GM21423 (cell line): ENCODE measurements around the gene CRLF2.
A peak's percentile ranks its signal among the peaks of the same experiment; 100 is the strongest.
"Not testable (repeated sequence)": the region's sequence is repeated elsewhere in the genome, so short reads cannot be mapped to it uniquely, and the experiment has no call there.

ENCODE experiments used
- ATAC-seq: cut with Tn5 transposase; IDR thresholded peaks from one replicate; pipeline ENCODE4 v1.9.1; 2021; ENCODE audit warnings: mild to moderate bottlenecking, moderate library complexity; ENCODE audit not compliant: unreplicated experiment

The CRLF2 gene, protein sequence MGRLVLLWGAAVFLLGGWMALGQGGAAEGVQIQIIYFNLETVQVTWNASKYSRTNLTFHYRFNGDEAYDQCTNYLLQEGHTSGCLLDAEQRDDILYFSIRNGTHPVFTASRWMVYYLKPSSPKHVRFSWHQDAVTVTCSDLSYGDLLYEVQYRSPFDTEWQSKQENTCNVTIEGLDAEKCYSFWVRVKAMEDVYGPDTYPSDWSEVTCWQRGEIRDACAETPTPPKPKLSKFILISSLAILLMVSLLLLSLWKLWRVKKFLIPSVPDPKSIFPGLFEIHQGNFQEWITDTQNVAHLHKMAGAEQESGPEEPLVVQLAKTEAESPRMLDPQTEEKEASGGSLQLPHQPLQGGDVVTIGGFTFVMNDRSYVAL

DNA sequence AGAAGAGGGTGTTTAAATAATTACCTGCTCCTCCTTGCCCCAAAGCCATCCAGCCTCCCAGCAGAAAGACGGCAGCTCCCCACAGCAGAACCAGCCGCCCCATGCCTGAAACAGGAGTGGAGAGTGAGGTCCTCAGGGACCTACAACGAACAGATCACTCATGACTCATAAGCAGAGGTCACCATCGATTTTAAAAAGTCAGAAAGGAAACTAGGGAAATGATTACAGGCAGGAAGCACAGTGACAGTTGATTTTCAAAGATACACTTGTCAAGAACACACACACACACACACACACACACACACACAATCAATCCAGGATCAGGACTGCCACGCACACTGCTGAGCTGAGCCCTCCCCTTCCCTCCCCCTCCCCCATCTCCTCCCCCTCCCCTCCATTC, at the start of gene CRLF2:
Gene CRLF2 (minus strand): TSS at position 118 of the 400 bp plus-strand sequence. CDS start 15 bp downstream, at position 103.
- peak; percentile 72 for ATAC-seq

DNA sequence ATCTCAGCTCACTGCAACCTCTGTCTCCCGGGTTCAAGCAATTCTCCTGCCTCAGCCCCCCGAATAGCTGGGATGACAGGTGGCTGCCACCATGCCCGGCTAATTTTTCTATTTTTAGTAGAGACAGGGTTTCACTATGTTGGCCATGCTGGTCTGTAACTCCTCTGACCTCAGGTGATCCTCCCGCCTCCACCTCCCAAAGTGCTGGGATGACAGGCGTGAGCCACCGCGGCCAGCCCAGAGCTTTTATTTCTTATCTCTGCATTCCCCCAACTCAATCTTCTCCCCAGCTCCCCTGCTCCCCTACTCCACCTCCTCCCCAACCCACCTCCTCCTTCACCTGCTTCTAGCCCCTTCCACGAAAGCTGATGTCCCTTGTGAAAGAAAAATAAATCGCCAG, 49.3 kb upstream of the CRLF2 start:
- not testable (repeated sequence) for ATAC-seq

DNA sequence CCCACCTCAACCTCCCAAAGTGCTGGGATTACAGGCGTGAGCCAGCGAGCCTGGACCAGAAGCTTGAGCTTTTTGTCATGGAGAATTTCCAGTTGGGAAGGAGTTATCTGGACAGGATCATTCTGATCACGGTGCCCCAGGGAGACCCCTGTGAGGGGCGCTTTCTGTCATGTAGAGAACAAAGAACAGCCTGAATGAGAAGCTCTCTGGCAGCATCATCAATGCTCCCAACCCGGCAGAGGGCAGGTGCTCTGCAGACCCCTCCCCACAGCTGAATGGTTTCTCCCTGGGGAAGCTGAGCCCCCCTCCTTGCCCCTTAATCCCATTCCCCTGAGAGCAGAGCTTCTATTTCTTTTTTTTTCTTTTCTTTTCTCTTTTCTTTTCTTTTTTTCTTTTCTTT, 48.8 kb upstream of the CRLF2 start:
- no peak for ATAC-seq

DNA sequence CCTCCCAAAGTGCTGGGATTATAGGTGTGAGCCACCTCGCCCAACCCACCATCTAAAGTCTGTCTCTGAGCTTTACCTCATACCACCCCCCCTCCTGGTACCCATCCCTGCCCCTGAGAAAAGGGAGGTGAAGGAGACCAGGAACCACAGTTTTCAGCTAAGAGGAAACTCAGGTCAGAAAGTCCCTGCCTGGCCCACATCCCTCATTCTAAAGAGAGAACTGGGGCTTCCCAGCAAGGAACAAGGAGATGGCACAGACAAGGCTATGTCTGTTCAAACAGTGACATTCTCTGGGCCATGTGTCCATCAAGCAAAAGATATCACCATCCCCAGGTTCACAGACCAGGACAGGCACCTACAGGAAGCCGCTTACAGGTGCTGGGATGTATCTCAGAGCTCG, 40.4 kb upstream of the CRLF2 start:
- ATAC-seq, result no peak

DNA sequence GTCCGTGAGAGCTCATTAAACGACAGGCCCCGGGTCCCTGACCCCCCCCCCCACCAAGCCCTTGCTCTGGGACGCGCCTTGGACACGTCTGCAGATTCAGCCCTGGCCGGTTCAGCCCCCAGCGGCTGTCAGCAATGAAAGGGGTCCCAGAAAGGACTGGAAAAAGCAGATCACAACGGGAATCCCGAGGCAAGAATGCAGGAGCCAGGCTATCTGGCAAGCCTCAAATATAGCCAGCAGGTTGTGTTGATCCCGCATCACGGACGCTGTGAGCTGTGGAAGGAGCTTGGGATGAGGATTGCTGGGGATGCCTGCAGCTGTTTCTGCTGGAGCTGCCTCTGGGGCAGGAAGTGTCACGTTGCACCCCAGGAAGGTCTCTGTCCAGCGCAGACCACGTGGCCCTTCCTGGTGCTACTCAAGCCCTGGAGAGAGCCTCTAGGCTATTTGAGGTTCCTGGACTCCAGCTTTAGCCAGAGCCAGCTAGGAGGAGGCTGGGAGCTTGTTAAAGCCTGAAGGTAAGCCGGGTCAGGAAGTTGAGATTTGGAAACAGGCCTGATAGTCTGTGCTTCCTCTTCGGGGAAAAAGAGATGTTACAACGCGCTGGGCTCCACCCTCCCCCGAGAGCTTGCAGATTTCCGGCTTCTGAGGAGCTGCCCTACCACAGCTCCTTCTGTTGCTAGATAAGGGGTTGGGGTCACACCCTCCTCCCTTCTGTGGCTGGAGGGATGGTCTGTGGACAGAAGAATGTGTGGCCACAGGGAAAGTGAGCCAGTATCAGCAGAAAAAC, 36.8 kb upstream of the CRLF2 start:
- no peak for ATAC-seq

DNA sequence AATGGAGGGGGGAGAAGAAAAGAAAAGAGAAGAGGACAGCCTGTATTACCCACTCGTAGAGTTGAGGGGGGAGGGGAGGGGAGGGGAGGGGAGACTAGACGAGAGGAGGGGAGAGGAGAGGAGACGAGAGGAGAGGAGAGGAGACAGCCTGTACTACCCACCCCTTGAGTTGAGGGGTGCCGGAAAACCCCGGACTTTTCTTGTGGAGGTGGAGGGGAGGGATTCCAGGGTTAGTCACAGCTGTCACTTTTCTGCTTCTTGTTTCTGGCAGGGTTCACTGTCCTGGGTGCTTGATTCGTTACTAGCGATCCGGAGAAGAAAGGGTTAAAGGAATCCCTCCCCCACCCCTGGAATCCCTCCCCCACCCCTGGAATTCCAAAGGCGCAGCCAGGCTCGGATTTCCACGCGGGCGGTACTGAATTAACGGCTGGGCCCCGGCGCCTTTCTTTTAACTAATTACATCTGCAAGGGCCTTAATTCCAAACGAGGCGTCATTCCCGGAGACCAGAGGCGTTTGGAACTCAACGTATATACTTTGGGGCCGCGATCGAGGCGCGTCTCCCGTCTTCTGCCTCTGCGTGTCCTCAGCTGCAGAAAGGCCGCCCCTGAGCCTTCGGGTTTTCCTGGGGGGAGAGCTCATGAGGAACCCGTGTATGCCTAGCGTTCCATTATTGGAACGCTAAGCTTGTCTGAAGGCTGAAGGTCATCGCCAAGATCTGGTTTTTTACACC, 36.0 kb upstream of the CRLF2 start:
- no peak for ATAC-seq

DNA sequence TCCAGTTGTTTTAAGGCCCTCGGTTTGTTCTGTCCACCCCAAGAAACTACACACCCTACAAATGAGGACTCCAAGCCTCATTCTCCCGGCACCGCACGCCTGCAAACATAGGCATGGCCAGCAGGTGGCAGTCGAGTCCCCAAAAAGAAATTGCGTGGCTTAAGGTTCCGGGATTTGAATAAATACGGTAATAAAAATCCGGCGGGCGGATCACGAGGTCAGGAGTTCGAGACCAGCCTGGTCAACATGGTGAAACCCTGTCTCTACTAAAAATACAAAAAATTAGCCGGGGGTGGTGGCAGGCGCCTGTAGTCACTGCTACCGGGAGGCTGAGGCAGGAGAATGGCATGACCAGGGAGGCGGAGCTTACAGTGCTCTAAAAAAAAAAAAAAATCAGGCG, 34.4 kb upstream of the CRLF2 start:
- peak; percentile 62 for ATAC-seq

DNA sequence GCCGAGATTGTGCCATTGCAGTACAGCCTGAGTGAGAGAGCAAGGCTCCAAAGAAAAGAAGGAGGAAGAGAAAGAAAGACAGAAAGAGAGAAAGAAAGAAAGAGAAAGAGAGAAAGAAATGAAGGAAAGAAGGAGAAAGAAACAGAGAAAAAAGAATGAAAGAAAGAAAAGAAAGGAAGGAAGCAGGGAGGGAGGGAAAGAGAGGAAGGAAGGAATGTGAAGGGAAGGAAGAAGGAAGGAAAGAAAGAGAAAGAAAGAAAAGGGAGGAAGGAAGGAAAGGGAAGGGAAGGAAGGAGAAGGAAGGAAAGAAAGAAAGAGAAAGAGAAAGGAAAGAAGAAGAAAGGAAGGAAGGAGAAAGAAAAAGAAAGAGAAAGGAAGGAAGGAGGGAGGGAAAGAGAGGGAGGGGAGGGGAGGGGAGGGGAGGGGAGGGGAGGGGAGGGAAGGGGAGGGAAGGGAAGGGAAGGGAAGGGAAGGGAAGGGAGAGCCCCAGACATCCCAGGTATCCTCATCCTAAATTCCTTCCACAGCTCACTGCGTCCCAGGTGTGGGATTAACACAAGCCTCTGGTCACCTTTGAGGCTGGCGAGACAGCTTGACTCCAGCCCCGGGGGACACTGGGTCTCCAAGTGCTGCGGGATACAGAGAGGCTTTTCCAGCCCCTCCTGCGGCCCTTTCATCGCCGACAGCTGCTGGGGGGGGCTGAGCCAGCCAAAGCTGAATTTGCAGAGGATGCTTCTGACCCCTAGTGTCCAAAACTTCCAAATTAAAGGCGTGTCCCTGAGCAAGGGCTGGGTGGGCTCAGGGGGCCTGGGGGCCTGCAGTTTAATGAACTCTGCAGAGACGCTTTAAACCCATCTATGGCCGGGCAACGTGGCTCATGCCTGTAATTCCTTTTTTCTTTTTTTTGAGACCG, 32.0 kb upstream of the CRLF2 start:
- ATAC-seq, result no peak

DNA sequence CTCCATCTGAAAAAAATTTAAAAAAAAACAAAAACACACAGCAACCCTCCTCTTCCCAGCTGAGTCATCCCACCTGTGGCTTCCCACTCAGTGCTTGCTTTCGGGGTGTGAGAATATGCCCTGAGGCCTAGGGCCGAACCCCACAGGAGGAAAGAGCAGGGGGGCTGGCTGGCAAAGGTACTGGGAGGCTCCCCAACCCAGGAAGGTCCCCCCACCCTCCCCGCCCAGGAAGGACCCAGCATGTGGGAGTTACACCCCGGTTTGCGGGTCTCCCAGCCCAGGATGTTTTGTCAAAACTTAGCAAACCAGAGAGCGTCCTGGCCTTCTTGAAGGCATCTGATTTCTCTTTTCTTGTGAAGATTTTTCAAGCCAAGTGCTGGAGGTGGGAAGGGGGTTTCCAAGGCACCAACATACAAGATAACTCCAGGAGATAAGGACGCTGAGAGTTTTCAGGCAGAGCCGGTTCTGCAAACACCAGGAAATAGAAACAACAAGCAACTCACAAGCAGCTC, 30.5 kb upstream of the CRLF2 start:
- no peak for ATAC-seq

DNA sequence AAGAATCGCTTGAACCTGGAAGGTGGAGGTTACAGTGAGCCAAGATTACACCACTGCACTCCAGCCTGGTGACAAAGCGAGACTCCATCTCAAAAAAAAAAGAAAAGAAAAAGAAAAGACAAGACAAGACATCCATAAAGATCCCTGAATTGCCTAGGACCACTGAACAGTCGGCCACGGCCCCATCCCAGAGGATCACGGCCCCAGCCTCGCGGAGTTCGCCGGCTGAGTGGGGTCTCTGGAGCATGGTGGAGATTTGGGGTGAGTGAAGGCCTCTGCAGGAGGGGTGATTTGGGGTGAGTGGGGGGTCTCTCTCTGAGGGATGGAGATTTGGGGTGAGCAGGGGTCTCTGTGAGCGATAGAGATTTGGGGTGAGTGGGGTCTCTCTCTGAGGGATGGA, 28.1 kb upstream of the CRLF2 start:
- ATAC-seq, result not testable (repeated sequence)

DNA sequence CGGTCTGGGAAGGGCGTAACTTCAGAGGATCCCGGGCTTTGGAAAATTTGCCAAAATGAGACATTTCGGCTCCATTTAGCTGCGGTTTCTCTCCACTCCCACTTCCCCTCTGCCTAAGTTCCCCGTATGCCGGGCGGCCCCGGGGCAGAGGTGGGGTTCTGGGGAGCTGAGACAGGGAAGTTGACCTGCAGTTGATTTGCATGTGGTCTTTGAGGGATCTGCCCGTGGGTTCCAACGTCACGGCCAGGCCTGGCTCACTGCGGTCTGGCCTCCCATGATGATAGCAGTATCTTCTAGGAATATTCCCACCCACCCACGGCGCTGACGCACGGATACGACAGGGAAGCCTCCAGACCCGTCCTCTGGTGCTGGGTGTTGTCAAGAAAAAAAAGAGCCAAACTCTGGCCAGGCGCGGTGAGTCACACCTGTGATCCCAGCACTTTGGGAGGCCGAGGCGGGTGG, 27.3 kb upstream of the CRLF2 start:
- peak; percentile 90 for ATAC-seq

DNA sequence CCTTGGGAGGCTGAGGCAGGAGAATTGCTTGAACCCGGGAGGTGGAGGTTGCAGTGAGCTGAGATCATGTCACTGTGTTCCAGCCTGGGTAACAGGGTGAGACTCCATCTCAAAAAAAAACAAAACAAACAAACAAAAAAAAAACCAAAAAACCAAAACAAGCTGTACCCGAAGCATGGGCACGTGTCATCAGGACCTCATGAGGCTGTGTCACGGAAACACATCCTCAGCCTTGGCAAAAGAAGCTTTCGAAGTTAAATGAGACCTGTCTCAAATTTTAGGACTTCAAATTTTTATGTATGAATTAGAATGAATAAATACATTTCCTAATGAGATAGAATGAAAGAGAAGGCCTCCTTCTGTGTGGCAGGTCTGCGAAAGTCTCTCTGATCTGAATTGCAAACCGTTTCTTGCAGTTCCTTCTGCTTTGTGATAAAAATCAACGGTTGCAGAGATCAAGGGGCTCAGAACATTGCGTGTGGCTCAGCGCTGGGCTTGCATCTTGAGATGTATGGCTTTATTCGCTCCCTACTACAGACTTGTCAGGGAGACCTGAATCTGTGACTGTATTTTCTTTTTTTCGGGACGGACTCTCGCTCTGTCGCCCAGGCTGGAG, 19.5 kb upstream of the CRLF2 start:
- ATAC-seq, result no peak

DNA sequence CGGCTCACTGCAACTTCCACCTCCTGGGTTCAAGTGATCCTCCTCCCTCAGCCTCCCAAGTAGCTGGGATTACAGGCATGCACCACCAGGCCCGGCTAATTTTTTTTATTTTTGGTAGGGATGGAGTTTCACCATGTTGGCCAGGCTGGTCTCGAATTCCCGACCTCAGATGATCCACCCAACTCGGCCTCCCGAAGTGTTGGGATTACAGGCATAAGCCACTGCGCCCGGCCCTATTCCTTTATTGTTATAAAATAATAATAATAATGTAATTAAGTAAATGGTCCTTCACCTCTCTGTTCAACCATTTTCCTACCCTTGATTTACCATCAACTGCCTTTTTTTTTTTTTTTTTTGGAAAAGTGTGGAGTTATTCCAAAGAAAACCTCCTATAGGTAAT, 15.7 kb upstream of the CRLF2 start:
- not testable (repeated sequence) for ATAC-seq

DNA sequence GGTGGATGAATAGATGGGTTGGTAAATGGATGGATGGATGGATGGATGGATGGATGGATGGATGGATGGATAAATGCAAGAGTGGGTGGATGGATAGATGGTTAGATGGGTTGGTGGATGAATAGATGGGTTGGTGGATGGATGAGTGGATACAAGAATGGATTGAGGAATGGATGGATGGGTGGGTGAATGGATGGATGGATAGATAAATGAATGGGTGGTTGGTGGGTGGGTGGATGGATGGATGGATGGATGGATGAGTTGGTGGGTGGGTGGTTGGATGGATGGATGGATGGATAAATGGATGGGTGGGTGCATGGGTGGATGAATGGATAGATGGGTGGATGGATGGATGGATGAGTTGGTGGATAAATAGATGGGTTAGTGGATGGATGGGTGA, 13.8 kb upstream of the CRLF2 start:
- no peak for ATAC-seq

DNA sequence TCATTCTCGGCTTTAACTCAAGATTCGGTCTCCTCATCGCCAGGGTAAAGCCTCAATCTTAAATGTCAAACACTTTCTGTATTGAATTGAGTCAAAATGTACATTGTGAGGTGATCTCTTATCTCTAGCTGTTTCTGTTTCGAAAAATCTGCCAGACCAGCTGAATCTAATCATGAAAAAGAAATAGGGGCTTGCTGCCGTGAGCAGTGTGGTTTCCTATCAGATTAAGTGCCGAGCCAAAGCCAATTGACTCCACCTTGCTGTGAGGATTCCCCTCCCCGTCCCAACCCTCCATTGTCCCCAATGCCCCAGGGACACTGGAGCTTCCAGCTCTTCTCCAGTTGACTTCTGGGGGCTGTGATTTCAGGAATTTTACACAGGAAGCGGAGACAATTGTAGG, 12.5 kb upstream of the CRLF2 start:
- ATAC-seq, result no peak

DNA sequence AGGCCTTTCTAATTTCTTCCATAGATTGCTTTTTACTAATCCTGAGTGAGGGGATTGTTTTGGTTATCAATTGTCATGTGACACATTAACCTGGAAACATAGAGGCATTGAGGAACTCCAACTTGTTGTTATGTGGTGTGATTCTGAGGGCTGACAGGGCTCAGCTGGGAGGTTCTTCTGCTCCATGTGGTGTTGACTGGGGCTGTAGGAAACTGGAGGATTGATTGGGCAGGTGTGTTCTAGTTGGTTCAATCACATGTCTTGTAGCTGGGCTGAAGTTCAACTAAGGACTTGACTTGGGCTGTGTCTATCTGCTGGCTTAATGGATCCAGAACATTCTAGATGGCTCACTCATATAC, 10.8 kb upstream of the CRLF2 start:
- ATAC-seq, result no peak

DNA sequence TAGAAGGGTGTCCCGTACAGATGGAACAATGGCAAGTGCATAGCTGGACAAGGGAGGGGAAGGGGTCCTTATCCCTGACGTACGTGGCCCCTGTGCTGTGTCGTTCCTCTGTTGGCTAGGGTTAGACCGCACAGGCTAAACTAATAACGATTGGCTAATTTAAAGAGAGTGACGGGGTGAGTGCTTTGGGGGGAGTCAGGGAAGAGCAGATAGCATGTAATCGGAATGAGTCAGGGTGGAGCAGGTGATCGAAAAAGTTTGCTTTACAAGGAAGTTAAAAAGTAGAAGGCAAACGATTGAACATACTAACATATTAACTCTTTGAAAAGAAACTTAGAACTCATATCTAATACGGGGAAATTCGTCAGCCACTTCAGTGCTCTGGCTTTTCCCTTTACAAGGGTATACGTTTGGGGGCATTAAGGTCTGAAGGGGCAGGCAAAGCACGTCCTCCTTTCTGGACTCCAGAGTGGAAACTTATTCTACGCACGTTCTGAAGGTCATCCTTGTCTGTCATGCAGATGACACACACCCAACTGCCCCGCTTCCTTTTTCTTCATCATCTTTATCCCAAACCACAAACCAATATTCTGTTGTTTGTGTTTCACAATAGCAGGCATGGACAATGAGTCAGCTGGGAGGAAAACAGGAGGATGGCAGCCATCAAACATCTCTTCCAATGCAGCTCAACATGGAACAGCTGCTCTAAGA, 10.2 kb upstream of the CRLF2 start:
- no peak for ATAC-seq

DNA sequence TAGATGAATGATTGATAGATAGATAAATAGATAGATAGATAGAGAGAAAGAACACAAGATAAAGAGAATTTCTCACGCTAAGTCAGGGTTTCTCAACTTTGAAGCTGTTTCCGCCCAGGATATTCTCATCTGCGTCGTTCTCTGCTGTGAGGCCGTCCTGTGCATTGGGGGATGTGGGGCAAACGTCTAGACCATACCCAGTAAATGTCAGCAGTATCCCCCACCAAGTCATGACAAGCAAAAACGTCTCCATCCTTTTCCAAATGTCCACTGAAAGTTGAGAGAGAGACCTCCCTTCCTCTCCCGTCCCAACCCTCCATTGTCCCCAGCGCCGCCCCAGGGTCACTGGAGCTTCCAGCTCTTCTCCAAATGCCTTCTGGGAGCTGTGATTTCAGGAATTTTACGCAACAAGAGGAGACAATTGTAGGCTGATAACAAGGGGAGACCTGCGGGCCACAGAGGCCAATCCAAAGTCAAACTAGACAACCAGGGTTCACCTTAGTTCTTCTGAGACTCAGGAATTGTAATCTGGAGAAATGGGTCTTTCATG, 8.9 kb upstream of the CRLF2 start:
- ATAC-seq, result no peak

DNA sequence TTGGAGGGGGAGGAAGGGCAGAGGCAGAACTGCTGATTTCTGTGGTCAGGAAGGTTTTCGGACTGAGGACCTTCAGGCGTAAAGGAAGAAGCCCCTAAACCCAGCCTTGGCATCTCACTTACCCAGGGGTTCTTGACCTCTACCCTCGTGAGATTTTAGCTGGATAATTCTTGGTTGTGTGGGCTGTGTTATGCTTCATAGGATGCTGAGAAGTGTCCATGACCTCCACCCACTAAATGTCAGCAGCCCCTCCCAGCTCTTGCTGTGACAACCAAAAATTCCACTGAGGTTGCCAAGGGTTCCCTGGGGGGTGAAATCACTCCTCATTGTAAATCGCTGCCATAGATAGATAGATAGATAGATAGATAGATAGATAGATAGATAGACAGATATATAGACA, 5.8 kb upstream of the CRLF2 start:
- ATAC-seq, result no peak
